Left hindlimb (tissue), 1 donor: ENCODE measurements around the gene FRA10AC1.

ENCODE experiments used
- DNase-seq: peaks from one replicate; pipeline ENCODE4 v3.0.0-alpha.2; 2018

Gene FRA10AC1

GRCh38 chr10:93702210-93703001 is at the start of gene FRA10AC1:
TSS of gene FRA10AC1 (minus strand) at chr10:93702592. CDS start at chr10:93700106, 2,486 bp downstream.
- DNase-seq: peak; percentile 94

GRCh38 chr10:93751832-93752231 is 49.4 kb upstream of the FRA10AC1 start:
- DNase-seq: no peak

GRCh38 chr10:93751124-93751523 is 48.7 kb upstream of the FRA10AC1 start:
- no peak for DNase-seq

GRCh38 chr10:93749218-93749799 is 46.9 kb upstream of the FRA10AC1 start:
- no peak for DNase-seq

GRCh38 chr10:93746844-93747284 is 44.5 kb upstream of the FRA10AC1 start:
- DNase-seq: peak; percentile 77

- DNase-seq: no peak
Measured at GRCh38 chr10:93745408-93746065, 43.1 kb upstream of the FRA10AC1 start.

GRCh38 chr10:93742633-93743349 is 40.4 kb upstream of the FRA10AC1 start:
- DNase-seq: no peak

GRCh38 chr10:93741367-93741766 is 39.0 kb upstream of the FRA10AC1 start:
- no peak for DNase-seq

- DNase-seq: no peak
Measured at GRCh38 chr10:93726024-93726423, 23.6 kb upstream of the FRA10AC1 start.

- DNase-seq: no peak
Measured at GRCh38 chr10:93723153-93723552, 20.8 kb upstream of the FRA10AC1 start.

GRCh38 chr10:93722550-93722949 is 20.2 kb upstream of the FRA10AC1 start:
- DNase-seq: no peak

GRCh38 chr10:93719901-93720300 is 17.5 kb upstream of the FRA10AC1 start:
- no peak for DNase-seq

- DNase-seq: no peak
Measured at GRCh38 chr10:93718937-93719725, 16.7 kb upstream of the FRA10AC1 start.

- DNase-seq: no peak
Measured at GRCh38 chr10:93716766-93717165, 14.4 kb upstream of the FRA10AC1 start.

- no peak for DNase-seq
Measured at GRCh38 chr10:93715345-93715744, 13.0 kb upstream of the FRA10AC1 start.

GRCh38 chr10:93712593-93712992 is 10.2 kb upstream of the FRA10AC1 start:
- no peak for DNase-seq

GRCh38 chr10:93711891-93712290 is 9.5 kb upstream of the FRA10AC1 start:
- no peak for DNase-seq

- DNase-seq: no peak
Measured at GRCh38 chr10:93710333-93710909, 8.0 kb upstream of the FRA10AC1 start.

GRCh38 chr10:93707623-93708022 is 5.2 kb upstream of the FRA10AC1 start:
- DNase-seq: no peak

- DNase-seq: no peak
Measured at GRCh38 chr10:93704451-93704850, 2.1 kb upstream of the FRA10AC1 start.

- no peak for DNase-seq
Measured at GRCh38 chr10:93703841-93704240, 1.4 kb upstream of the FRA10AC1 start.

GRCh38 chr10:93703066-93703465 is 674 bp upstream of the FRA10AC1 start:
- peak; percentile 30 for DNase-seq
